Loucy (cell line): ENCODE measurements around the gene GAS7.

Experiments
- H2AFZ ChIP-seq: fragments of 200-600 bp; sonication (generic); 2 replicates; pipeline ENCODE4 v1.6.0; 2016; ENCODE audit warnings: antibody characterized with exemption, mild to moderate bottlenecking, low read length, moderate library complexity
- H3F3A ChIP-seq: fragments of 200-600 bp; 2 replicates; pipeline ENCODE4 v1.6.0; 2016; ENCODE audit warnings: antibody characterized with exemption, low read depth, mild to moderate bottlenecking
- H3K27me3 ChIP-seq: fragments of 200-600 bp; sonication (generic); 2 replicates; pipeline ENCODE4 v1.6.1; 2014; ENCODE audit warnings: low read length, mild to moderate bottlenecking; ENCODE audit not compliant: insufficient read depth, poor library complexity, severe bottlenecking
- H3K36me3 ChIP-seq: fragments of 200-600 bp; sonication (generic); 2 replicates; pipeline ENCODE4 v1.6.1; 2016; ENCODE audit warnings: low read length; ENCODE audit not compliant: insufficient read depth
- H3K4me1 ChIP-seq: fragments of 200-600 bp; sonication (generic); 2 replicates; pipeline ENCODE4 v1.5.1; 2014; ENCODE audit warnings: low read length, mild to moderate bottlenecking; ENCODE audit not compliant: insufficient read depth, poor library complexity, severe bottlenecking
- H3K4me2 ChIP-seq: fragments of 200-600 bp; sonication (generic); 2 replicates; pipeline ENCODE4 v1.6.0; 2014; ENCODE audit warnings: antibody characterized with exemption, low read length, low read depth, mild to moderate bottlenecking; ENCODE audit not compliant: poor library complexity, severe bottlenecking
- H3K4me3 ChIP-seq: fragments of 200-600 bp; sonication (generic); 2 replicates; pipeline ENCODE4 v1.5.1; 2014; ENCODE audit warnings: low read length, mild to moderate bottlenecking, mixed read lengths; ENCODE audit not compliant: poor library complexity, severe bottlenecking
- H3K79me2 ChIP-seq: fragments of 200-600 bp; sonication (generic); 2 replicates; pipeline ENCODE4 v1.6.1; 2014; ENCODE audit warnings: low read length; ENCODE audit not compliant: insufficient read depth
- H3K9ac ChIP-seq: fragments of 200-600 bp; sonication (generic); 2 replicates; pipeline ENCODE4 v1.6.0; 2014; ENCODE audit warnings: mild to moderate bottlenecking, low read depth, low read length, moderate library complexity; ENCODE audit not compliant: poor library complexity, severe bottlenecking
- H3K9me2 ChIP-seq: fragments of 200-600 bp; sonication (generic); replicated peaks from 2 replicates; pipeline ENCODE4 v1.6.1; 2016; ENCODE audit warnings: low read depth, low read length, mixed read lengths
- H3K9me3 ChIP-seq: fragments of 200-600 bp; sonication (generic); 2 replicates; pipeline ENCODE4 v1.6.1; 2014; ENCODE audit warnings: mild to moderate bottlenecking, antibody characterized with exemption, low read length, low read depth; ENCODE audit not compliant: insufficient read depth
- H4K20me1 ChIP-seq: fragments of 200-600 bp; sonication (generic); 2 replicates; pipeline ENCODE4 v1.6.0; 2014; ENCODE audit warnings: antibody characterized with exemption, low read length, mild to moderate bottlenecking; ENCODE audit not compliant: insufficient read depth, poor library complexity, severe bottlenecking
- CTCF ChIP-seq: fragments of 200-600 bp; sonication (generic); conservative IDR thresholded peaks from 2 replicates; pipeline ENCODE4 v1.5.1; 2014; ENCODE audit warnings: mild to moderate bottlenecking, antibody characterized with exemption, low read length
- EZH2phosphoT487 ChIP-seq: fragments of 200-600 bp; IDR thresholded peaks from 2 replicates; pipeline ENCODE4 v1.6.1; 2018; ENCODE audit warnings: antibody characterized with exemption, mild to moderate bottlenecking, moderate library complexity, borderline replicate concordance

GAS7 gene

GRCh38 chr17:10224582-10225195 is 26.3 kb upstream of the GAS7 start:
- H3K9me3 ChIP-seq, result peaks cover 3% of the 10 kb centered on the region; the same call in 1 of the 2 replicates
- H3K79me2 ChIP-seq, result no peaks in the 10 kb centered on the region
- no peak overlapping the region for H3K4me3 ChIP-seq
- TF ChIP-seq EZH2phosphoT487, result no peak
- TF ChIP-seq CTCF, result no peak
- H3K9ac ChIP-seq, result peak overlapping the region; percentile 19
- H3K4me1 ChIP-seq, result peaks cover 19% of the 10 kb centered on the region
- H3K9me2 ChIP-seq, result no peaks in the 10 kb centered on the region
- H3K4me2 ChIP-seq, result no peak overlapping the region
- no peaks in the 10 kb centered on the region for H3K36me3 ChIP-seq
- no peak overlapping the region for H2AFZ ChIP-seq
- no peaks in the 10 kb centered on the region for H3F3A ChIP-seq
- no peaks in the 10 kb centered on the region for H3K27me3 ChIP-seq
- no peaks in the 10 kb centered on the region for H4K20me1 ChIP-seq

GRCh38 chr17:10219193-10219592 is 20.8 kb upstream of the GAS7 start:
- no peaks in the 10 kb centered on the region for H3K27me3 ChIP-seq
- no peak overlapping the region for H3K9ac ChIP-seq
- H3K9me2 ChIP-seq, result no peaks in the 10 kb centered on the region
- no peaks in the 10 kb centered on the region for H3F3A ChIP-seq
- no peak overlapping the region for H3K4me2 ChIP-seq
- H3K79me2 ChIP-seq, result no peaks in the 10 kb centered on the region
- no peak overlapping the region for H2AFZ ChIP-seq
- H3K4me1 ChIP-seq, result no peaks in the 10 kb centered on the region
- H3K9me3 ChIP-seq, result peaks cover 3% of the 10 kb centered on the region; the same call in 1 of the 2 replicates
- H3K4me3 ChIP-seq, result no peak overlapping the region
- H4K20me1 ChIP-seq, result no peaks in the 10 kb centered on the region
- H3K36me3 ChIP-seq, result no peaks in the 10 kb centered on the region
- TF ChIP-seq EZH2phosphoT487 (no peak), CTCF (no peak)

GRCh38 chr17:10217916-10218315 is 19.5 kb upstream of the GAS7 start:
- H3F3A ChIP-seq, result no peaks in the 10 kb centered on the region
- no peaks in the 10 kb centered on the region for H4K20me1 ChIP-seq
- no peaks in the 10 kb centered on the region for H3K4me1 ChIP-seq
- no peaks in the 10 kb centered on the region for H3K9me2 ChIP-seq
- H3K9me3 ChIP-seq, result peaks cover 2% of the 10 kb centered on the region; the same call in 1 of the 2 replicates
- H3K9ac ChIP-seq, result no peak overlapping the region
- no peak overlapping the region for H2AFZ ChIP-seq
- H3K4me3 ChIP-seq, result no peak overlapping the region
- TF ChIP-seq EZH2phosphoT487, result no peak
- no peak for TF ChIP-seq CTCF
- no peaks in the 10 kb centered on the region for H3K36me3 ChIP-seq
- no peak overlapping the region for H3K4me2 ChIP-seq
- H3K79me2 ChIP-seq, result no peaks in the 10 kb centered on the region
- no peaks in the 10 kb centered on the region for H3K27me3 ChIP-seq
